HG03354 (cell line): ENCODE measurements around the gene RCOR2.
"Not testable (repeated sequence)": the region's sequence is repeated elsewhere in the genome, so short reads cannot be mapped to it uniquely, and the experiment has no call there.

Source experiments
- ATAC-seq: cut with Tn5 transposase; IDR thresholded peaks from one replicate; pipeline ENCODE4 v1.9.1; 2021; ENCODE audit warnings: mild to moderate bottlenecking; ENCODE audit not compliant: unreplicated experiment, poor library complexity, severe bottlenecking

Gene RCOR2

GRCh38 chr11:63863620-63864019 lies 53.3 kb downstream of the RCOR2 start:
- not testable (repeated sequence) for ATAC-seq

- no peak for ATAC-seq
Measured at GRCh38 chr11:63862923-63863322, 54.0 kb downstream of the RCOR2 start.
